Measurements from ENCODE around the gene A4GALT. TPM values are rescaled to one million over a fixed set of nuclear protein-coding genes. Genes with fewer than 3 reads are reported as not detected.

A4GALT gene
- total RNA-seq, 2 experiments from 2014 or later = 0.29 to 0.35 TPM

GRCh38 chr22:42644422-42645340, 76.0 kb downstream of the A4GALT start:
- Mint-ChIP-seq H3K27me3 (no peaks in the 10 kb centered on the region), H3K4me1 (peaks cover 28% of the 10 kb centered on the region), H3K9me3 (no peaks in the 10 kb centered on the region), H3K27ac (no peak overlapping the region), H3K4me3 (no peak overlapping the region), H3K36me3 (ENCODE audit: low read depth) (peaks cover 2% of the 10 kb centered on the region)
- ChIA-PET CTCF (interaction anchor here (0.6 kb wide), 1 partner anchor 9 kb away, joined by 5 read pairs; no protein-coding TSS in a partner anchor), POLR2A (no interaction called here)
- DNase-seq = no peak

- POLR2A ChIA-PET = no interaction called here
These were observed 76.8 kb downstream of the A4GALT start for GRCh38 chr22:42643634-42644421.

GRCh38 chr22:42642806-42643633, 77.7 kb downstream of the A4GALT start:
- H3K36me3 Mint-ChIP-seq (ENCODE audit: low read depth) = no peaks in the 10 kb centered on the region
- peaks cover 27% of the 10 kb centered on the region for H3K4me1 Mint-ChIP-seq
- no peak overlapping the region for H3K4me3 Mint-ChIP-seq
- ChIA-PET CTCF (interaction anchor here (1.0 kb wide), 1 partner anchor 36 kb away, joined by 4 read pairs; no protein-coding TSS in a partner anchor), POLR2A (no interaction called here)
- H3K27me3 Mint-ChIP-seq = no peaks in the 10 kb centered on the region
- H3K9me3 Mint-ChIP-seq = no peaks in the 10 kb centered on the region
- H3K27ac Mint-ChIP-seq = no peak overlapping the region
- no peak for DNase-seq

More at GRCh38 chr22:42643634-42644421, 76.8 kb downstream of the A4GALT start:
- H3K9me3 Mint-ChIP-seq = no peaks in the 10 kb centered on the region
- no peak overlapping the region for H3K4me3 Mint-ChIP-seq
- no peak for DNase-seq
- H3K4me1 Mint-ChIP-seq = peaks cover 29% of the 10 kb centered on the region
- CTCF ChIA-PET = interaction anchor here (1.0 kb wide), 1 partner anchor 37 kb away, joined by 4 read pairs; no protein-coding TSS in a partner anchor
- H3K36me3 Mint-ChIP-seq (ENCODE audit: low read depth) = peaks cover 2% of the 10 kb centered on the region
- no peak overlapping the region for H3K27ac Mint-ChIP-seq
- no peaks in the 10 kb centered on the region for H3K27me3 Mint-ChIP-seq

Other genes starting within 250 kb of the A4GALT start
- gene RRP7A, start 201.1 kb downstream of the A4GALT start, total RNA-seq = 10 to 100 TPM; 53.1 to 57.5 TPM
- under 1 TPM; 0.83 to 0.97 TPM for gene SERHL2, start 166.9 kb downstream of the A4GALT start, total RNA-seq
- gene POLDIP3, start 106.0 kb downstream of the A4GALT start, total RNA-seq = 10 to 100 TPM; 83.4 to 97.7 TPM
- under 1 TPM; 0.45 to 0.71 TPM for gene ATP5MGL, start 80.3 kb downstream of the A4GALT start, total RNA-seq
- gene CYB5R3, start 71.5 kb downstream of the A4GALT start, total RNA-seq = 10 to 100 TPM; 84.3 to 91.9 TPM
- gene ARFGAP3, start 136.4 kb upstream of the A4GALT start, total RNA-seq = 10 to 100 TPM; 23.9 to 25.5 TPM

Measured in activated CD4-positive, alpha-beta T cell treated with anti-CD3 and anti-CD28 coated beads, Interleukin-2, amount 10 ng/mL, durations not matched to agents 7 days and 5 days (primary cell).